ENCODE measurements around the gene EPS15.

Gene EPS15

DNA sequence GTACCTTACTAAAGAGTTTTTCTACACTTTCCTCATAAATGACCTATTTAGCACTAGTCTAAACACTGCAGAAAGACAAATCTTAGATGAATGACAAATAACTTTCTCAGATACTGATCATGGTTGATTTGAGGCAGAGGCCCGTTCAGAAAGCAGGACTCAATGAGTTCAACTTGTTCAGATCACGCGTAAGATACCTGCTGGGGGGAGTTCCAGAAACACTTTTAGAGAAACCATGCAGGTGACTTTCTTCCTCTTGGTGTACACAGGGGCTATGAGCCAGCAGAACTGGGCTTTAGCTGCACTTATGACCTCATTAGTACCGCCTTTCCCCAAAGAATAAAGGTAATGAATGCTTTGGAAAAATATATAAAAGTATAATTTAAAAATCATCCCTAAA is 149.9 kb downstream of the EPS15 start:
- no peak for DNase-seq

DNA sequence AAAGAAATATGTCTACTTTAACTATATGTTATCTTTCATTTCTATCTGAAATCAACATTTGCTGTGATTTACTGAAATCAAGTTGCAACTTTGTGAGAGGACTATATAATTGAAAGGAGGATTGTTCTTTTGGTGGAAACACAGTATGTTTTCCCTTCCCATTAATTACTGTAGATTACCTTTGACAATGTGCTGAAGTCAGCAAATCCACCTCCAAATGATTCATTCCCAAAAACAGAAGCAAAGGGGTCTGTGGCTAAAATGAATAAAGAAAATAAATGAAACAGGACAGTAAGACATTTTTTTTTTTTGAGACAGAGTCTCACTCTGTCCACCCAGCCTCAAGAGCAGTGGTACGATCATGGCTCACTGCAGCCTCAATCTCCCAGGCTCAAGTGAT is 153.3 kb downstream of the EPS15 start:
- no peak for DNase-seq

DNA sequence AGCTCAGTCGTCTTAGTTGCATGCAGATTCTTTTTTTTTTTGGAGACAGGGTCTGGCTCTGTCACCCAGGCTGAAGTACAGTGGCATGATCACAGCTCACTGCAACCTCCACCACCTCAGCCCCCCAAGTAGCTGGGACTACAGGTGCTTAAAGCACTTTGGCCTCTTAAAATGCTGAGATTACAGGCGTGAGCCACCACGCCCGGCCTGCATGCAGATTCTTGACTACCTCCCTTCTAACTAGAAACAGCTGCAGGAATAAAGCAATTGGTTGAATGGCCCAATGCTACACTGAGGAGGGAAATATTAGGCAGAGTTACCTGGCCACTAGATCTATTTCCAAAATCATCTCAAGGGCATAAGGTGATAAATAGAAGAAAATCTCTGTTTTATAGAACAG is 159.2 kb downstream of the EPS15 start:
- no peak for DNase-seq

DNA sequence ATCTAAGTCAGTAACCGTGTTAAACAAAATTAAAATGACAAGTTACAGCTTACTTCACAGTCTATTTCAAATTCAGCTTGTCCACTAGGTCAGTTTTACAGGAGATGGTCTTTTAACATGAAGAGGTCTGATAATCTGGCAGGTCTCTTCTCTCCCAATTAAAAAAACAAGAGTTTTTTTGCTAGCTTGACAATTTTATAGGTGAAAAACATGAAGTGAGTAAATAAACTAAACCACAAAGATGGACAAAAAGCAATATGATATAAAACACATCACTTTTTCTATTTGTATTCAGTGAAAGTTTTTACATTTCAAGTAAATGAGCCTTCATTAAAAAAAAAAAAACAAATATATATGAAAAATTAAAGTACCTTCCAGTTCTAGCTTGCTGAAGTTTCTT is 163.7 kb downstream of the EPS15 start:
- DNase-seq: no peak

DNA sequence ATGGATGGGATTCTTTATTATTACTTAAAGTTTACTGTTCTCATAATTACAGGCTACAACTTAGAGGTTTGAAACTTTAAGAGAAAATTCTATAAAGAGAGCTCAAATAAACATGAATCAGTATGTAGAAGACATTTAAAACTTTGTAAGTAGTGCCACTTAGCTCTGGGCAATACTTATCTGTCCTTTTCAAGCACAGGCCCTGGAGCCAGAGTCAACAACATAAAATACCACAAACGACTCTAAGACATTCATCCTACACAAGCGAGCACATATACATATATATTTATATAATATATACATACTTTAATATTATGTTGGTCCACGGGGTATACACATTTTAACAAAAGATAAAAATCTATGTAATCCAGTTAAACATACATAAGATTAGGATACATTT is 164.7 kb downstream of the EPS15 start:
- no peak for DNase-seq

DNA sequence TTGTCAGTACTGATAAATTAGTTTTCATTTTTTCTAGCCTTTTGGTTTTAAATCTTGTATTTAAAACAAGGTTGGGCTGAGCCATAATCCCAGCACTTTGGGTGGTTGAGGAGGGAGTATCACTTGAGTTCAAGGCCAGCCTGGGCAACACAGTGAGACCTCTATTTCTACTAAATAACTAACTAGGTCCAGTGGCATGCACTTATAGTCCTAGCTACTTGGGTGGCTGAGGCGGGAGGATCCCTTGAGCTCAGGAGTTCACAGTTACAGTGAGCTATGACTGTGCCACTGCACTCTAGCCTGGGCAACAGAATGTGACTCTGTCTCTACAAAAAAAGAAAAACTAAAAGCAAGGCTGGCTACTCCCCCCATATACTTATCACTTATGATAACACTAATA is 167.2 kb downstream of the EPS15 start:
- DNase-seq: no peak

DNA sequence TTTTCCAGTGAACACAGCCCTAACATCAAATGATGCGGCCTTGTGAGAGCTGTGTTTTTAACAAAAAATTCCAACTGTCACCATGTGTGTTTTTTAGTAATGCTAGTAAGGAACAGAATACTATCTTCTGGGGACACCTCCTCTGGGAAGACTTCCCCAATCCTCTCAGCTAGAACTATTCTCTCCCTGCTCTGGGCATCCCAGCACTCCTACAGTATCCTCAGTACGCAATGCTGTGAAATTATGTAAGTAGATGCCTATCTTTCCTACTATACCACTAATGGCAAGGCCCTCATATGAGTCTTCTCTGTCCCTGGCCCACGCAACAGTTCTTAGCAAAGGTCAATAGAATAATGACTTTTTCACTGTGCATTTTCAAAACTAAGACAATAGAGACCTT is 169.2 kb downstream of the EPS15 start:
- no peak for DNase-seq

DNA sequence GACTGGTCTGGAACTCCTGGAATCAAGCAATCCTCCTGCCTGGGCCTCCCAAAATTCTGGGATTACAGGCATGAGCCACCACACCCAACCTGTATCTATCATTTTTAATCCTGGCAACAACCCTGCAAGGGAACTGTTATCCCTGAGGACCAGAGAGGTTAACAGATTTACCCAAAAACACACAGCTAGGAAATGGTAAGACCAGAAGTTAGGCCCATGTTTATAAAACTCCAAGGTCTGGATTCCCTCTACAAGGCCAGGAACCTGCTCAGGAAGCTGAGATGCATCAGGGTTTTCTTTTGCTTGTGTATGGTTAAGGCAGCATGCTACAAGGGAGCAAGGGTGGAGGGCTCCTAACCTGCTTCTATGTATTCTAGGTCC is 170.9 kb downstream of the EPS15 start:
- no peak for DNase-seq

DNA sequence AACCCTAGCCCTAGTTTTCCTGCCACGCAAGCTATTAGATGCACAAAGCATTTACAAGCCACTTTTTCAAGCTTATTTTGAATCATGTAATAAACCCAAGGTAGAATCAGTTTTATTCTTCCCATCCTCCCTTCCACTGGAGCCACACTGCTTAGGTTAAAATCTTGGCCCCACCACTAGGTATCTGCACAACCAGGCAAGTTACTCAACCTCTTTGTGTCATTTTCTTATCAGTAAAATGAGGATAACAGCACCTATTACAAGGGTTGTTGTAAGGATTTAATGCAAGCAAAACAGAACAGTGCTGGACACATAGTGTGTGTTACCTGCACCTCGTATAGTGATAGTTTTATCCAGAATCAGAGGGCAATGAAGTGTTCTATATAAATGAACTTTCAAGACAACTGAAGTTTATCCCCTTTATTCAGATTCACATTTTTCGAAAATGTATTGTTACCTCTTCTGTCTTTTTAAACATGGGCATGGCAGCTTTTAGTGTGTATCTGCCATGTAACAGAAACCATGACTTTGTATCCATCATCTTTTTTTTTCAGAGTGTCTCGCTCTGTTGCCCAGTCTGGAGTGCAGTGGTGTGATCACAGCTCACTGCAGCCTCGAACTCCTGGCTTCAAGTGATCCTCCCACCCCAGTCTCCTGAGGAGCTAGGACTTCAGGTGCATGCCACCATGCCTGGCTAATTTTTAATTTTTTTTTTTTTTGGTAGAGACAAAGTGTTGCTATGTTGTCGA is 171.5 kb downstream of the EPS15 start:
- no peak for DNase-seq

DNA sequence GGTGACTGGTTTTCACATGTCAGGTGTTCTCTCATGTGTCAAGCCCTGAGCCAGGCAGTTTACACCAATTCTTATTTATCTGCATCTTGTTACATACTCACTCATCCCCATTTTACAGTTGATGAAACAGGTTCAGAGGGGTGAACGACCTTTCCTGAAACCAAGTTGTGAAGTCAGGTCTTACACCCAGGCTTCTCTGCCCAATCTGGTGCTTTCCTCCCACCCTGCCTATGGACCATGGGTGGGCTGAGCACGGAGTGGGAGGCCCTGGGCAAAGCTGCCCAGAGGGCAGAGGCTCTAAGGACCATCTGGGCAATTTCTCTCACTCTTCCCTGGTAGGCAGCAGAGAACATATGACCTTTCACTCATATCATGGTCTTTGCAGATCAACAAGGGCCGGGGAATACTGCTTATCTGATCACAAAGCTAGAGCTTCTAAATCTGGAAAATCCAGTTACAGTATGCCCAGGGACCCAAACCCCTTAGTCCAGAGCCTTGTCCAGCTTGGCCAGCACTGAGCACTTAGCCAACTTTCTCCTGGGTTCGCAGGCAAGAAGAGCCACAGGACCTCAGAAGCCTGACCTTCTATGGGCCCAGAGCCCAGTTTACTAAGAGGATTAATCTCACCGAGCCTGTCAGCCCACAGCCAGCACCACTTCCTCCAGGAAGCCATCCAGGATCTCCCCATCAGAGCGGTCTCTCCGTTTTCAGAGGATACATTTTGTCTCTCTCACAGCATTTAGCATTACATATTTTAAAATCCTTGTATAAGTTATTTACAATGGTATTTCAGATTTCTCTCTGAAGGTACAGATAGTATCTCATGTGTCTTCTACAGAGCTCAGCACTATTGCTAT is 172.8 kb downstream of the EPS15 start:
- DNase-seq: peak; percentile 30

DNA sequence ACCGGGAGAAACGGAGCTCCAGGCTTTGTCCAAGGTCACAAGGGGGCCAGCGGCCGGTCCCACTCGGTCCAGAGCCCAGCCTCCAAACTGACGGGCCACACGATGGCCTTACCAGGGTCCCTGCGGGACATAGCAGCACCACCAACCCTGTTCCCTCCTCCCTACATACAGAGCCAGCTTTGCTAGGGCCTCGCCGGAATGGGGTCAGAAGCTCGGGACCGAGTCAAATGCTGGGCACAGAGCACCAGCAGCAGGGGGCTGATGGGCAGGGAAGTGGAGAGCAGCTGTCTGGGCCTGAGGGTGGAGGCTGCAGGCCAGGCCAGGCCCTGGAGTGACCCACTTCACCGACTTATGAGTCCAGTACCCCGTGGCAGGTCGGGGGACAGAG is 173.8 kb downstream of the EPS15 start:
- no peak for DNase-seq

DNA sequence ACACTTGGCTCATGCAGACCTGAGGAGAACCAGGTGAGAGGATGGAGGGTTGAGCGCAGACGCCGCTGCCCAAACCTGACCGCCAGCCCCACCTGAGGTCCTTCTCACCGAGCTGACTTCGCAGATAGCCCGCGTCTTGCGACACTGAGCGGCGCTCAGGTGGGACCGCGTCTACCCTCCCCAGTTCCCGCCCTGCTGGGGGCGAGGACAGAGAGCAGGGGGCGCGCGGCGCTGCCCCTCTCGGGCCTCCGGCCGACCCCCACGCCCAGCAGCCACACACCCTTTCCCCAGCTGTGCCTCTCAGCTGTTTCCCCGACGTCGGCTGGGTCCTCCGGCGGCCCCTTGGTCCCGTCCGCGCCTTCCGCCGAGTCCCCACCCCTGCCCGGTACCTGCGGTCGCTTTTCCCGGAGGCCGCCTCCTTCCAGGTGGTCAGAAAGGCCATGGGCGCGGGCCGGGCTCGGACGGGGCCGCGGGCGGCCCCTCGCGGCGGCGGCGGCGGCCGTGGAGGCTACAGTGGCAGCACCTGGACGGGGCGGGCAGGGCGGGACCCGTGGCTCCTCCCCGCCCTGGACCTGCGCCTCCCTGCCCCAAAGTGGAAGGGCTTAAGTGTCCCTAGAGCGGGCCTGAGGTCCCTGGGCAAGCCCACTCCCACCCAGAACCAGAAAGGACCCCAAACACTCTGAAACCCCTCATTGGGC is 174.3 kb downstream of the EPS15 start:
- DNase-seq: no peak

DNA sequence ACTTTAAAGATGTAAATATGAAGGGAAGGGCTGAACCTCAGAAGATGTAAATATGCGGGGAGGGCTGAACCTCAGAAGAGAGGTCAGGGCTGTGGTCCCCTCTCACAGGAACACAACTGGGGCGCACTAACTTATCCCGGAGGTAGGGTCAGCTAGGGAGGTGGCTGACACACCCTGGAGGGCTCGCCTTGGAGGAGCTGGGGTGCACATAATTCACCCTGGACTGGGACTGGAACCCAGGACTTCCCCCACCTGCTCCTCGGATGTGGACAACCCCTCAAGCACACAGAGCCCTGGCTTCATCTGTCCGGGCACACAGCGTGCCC is 174.8 kb downstream of the EPS15 start:
- DNase-seq: no peak

DNA sequence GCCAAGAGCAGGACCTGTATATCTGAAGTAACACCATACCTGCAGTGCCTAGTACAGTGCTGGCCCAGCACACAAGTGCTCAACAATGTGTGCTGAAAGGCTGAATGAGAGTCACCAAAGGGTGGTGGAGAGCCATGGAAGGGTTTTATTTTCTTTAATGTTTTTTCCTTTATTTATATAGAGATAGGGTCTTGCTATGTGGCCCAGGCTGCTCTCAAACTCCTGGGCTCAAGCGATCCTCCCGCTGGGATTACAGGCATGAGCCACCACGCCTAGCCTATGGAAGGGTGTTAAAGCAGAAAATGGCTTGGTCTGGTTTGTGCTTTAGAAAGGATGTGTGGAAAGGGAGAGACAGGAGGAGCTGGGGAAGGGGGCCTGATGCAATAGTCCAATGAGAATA is 175.4 kb downstream of the EPS15 start:
- DNase-seq: no peak

DNA sequence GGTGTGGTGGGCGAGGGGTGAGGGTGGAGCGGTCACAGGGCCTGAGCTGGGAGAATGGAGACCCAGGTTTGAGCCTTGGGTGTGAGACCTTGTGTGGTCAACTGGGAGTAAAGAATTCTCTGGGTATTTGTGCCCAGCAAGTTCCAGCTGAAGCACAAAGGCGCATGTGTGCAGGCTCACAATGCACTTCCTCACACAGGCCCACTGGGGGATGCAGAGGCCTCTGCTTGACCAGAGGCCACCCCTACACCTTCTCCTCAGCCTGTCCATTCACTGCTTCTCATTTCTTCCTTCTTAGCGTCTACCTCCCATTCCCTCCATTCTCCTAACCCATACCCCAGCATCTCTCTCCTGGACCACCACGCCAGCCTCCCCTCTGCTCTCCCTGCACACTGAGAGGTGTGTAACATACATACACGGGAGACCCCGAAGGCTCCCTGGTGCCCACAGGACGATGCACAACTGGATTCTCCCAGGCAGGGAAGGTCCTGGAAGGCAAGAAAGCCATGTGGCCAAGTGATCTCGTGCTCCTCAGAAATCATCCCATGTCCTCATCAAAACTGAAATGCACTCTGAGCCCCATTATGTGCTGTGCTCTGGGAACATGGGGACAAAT is 176.4 kb downstream of the EPS15 start:
- DNase-seq: no peak

DNA sequence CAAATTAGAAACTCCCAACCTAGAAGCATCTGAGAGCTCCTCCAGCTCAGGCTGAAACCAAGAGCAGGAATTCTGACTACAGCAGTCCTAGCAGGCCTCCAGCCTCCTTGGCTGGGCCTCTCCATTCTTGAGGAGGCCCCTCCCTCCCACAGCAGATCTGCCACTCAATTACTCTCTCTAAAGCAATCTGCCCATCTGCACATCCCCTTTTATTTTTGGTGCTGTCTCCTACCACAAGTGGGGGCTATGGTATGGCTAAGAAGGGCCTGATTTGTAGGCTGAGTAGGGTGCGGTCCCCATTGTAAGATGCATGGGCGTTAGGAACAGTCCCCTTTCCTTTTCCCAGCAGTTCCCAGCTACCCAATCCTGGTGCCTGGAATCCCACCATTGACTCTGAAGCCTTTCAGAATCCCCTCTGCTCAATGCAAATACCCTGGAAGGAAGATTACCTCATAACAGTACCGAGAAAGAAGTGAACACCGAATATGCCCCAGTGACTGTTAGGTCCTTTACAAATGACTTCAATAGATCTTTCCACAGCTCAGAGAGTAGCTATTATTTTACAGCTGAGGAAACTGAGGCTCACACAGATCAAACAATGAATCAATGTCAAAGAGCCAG is 177.1 kb downstream of the EPS15 start:
- DNase-seq: peak; percentile 65

DNA sequence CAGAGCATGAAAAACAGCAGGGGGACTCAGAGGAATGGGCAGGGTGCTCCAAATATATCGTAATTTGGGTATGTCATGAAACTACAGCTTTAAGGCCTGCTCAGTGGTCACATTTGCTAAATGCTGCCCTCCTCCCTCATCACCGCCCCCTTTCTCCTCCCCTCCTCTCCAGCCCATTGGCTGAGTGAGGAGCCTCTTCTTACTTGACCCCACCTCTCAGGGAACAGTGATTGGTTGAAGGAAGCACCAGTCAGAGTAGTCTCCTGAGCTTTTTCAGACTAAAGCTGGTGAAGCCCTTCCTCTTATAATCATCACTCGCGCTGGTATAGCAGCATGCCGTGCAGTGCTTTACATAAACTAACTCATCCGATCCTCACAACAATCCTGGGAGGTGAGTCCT is 178.7 kb downstream of the EPS15 start:
- no peak for DNase-seq

DNA sequence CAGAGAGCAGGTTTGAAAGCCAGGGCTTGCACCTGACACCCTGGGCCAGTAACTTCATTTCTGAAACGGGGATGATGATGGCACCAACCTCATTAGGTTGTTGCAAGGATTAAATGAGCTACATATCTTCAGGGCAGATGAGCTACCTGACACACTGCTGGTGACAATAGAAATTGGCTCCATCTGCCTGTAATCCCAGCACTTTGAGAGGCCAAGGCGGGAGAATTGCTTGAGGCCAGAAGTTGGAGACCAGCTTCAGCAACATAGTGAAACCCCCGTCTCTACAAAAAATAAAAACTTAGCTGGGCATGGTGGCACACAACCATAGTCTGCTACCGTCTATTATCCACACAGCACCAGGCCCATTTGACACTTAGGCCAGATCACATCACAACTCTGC is 182.4 kb downstream of the EPS15 start:
- no peak for DNase-seq

DNA sequence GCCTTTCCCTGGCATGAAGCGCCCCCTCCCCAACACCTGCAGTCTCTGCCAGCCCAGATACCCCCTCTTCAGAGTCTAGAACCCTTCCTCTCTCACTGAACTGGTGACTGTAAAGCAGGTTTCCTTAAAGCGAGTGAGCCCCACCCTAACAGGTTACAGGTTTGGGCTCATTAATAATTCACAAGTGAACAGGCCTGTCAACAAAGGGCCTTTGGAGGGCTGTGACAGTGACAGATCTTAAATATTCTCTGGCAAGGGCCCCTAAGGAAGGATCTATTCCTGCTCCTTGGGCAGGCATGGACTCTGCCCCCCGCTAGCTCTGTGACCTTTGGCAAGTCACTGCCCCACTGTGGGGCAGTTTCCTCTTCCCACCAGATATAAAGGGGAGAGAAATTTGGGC is 183.1 kb downstream of the EPS15 start:
- no peak for DNase-seq

DNA sequence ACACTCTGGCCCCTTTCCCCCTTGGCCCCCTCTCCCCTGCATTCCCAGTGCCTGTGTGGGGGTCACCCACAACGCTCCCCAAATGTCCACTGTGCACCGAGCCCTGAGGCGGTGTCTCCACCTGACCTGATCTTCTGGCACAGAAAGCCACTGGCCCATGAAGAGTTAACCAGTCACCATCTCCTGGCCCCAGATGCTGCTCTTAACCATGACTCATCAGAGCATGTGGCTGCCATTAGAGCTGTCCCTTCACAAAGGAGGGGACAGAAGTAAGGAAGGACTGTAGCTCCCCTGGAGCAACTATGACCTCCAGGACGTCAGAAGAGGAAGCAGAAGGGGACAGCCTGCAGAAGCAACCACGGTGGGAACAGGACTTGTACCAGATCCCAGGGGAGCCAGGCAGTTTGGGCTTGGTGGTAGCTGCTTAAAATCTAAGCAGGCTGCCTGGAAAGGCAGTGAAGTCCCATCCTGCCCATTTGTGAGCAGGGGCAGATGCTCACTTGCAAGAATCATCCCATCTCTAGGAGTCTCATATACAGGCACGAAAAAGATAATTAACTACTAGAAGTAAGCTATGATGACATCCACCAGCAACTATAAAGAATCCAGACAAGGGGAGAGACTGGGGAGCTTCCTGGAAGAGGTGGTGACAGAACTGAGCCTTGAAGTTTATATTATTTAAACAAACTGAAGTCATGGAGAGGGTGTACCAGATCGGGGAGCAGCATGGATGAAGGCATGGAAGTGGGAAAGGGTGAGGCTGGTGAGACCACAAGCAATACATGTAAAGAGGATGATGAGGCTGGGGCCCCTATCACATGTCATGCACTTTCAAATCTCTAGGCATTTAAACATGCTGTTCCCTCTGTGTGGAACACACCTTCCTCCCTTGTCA is 187.6 kb downstream of the EPS15 start:
- DNase-seq: peak; percentile 68

DNA sequence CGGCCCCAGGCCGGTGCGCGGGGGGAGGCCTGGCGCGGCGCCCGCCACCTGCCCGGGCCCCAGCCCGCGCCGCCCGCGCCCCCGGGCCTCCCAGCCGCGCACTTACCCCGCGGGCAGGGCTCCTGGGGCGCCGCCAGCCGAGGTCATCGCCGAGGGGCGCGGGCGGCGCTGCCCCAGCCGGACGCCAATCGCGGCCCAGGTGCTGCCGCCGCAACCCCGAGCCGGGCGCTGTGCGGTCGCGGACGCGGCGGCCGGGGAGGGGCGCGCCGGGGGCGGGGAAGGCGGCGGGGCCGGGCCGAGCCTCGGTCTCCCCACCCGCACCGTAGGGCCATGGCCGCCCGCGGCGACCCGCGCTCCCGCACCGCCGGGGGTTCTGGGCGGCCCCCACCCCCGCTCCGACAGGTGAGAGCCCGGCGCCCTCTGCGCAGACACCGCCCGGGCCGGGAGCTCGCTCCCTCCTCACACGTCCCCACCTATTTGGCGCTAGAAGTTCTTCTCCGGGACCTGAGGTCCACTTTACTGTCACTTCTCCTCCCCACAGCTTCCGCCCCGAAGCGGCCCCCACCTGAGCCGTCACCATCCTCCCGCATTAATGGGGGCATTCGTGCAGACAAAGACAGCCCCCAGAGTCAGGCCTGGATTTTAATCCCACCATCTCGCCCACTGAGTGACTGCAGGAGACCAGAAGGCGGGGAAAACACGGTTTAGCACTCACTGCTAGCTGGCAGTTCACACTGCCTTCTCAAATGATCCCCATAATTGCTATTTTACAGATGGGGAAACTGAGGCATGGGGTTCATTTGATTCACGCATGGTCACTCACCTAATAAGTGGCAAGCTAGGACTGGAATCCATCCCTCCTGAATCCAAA is 188.5 kb downstream of the EPS15 start, which contains the start of gene TTC39A:
Gene TTC39A (minus strand): TSS at position 232 of the 871 bp plus-strand sequence. CDS start 85 bp downstream, at position 147.
- DNase-seq: peak; percentile 14

Measured in NCI-H82 (cell line).